ENCODE results near the gene EIF5A.

Gene EIF5A

DNA sequence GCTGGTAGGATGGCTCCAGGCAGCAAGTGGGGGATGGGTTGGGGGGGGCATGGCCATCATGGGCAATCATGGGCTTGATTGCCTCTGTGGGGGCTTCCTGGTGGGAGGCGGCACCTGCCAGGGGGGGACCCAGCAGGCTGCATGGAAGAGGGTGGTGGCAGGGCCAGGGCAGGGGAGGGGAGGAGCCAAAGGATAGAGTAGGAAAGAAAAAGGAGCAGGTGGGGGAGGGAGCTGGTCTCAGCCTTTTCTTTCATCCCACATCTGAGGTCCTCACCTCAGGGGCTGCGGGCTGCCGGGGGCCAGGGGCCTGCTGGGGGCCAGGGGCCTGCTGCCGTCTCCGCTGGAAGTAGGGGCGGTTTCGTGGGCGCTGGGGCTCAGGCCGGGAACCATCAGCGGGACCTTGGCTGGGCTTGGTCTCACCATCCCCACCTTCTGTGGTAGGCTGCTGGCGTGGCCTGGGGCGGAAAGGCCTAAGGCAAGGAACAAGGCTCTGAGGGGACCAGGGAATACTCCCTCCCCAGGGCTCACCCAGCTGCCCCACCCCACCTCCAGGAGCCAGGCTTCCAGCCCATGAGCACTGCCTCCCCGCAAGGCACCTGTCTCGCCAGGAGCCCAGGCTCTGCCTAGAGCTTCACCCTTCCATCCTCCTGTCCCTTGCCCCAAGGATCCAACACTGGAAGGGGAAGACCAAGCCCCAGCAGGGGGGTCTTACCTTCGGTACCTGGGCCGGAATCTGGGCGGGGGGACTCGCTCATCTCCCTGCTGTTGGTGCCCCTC is 18.0 kb upstream of the EIF5A start:
- no peak for DNase-seq

DNA sequence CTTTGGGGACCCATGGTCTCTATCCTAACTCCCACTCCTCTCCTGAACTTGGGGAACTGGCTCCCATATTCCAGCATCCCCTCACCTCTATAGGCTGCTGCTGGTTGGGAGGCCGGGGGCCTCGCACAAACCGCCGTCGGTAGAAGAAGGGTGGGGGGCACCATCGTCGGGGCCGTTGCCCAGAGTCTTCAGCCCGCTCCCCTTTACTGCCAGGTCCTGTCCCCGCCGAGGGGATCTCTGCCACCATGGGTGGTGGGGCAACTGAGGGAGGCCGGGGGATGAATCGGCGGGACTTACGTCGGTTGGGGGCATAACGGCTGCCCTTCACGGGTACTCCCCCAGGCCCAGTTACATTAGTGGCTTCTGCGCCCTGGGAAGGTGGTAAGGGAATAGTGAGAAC is 17.3 kb upstream of the EIF5A start:
- DNase-seq = no peak

DNA sequence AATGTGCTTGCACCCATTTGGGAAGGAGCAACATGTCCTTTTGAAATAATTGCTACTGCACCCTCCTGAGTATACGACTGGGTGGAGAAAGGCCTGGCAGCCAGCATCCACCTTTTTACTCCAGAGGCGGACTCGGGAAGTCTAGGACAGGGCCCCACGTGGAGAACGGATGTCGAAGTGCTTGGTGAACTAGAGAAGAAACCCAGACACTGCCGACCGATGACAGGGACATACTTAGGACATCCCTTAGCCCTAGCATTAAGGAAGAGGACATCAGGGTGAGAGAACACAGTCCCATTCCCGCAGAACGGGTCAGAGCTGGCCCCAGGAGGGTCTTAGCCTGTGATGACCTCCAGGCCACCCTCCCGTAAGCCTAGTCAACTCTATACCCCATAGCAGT is 16.7 kb upstream of the EIF5A start:
- DNase-seq = no peak

DNA sequence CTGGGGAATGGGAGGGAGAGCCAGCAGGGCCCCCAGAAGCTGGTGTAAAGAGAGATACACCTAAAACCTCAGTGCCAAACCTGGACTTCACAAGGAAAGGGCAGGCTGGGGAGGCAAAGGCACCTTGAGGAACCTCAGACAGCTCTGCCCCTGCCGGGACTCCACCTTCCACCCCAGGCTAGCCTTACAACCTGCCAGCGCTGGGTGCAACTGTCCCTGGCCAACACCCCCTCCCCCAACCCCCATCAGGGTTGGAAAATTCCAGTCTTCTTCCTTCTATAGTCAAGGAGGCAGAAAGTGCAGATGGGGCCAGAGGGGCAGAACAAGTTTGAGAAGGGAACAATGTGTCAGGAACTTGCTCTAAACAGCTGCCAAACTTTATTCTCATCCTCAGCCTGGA is 15.2 kb upstream of the EIF5A start:
- no peak for DNase-seq

DNA sequence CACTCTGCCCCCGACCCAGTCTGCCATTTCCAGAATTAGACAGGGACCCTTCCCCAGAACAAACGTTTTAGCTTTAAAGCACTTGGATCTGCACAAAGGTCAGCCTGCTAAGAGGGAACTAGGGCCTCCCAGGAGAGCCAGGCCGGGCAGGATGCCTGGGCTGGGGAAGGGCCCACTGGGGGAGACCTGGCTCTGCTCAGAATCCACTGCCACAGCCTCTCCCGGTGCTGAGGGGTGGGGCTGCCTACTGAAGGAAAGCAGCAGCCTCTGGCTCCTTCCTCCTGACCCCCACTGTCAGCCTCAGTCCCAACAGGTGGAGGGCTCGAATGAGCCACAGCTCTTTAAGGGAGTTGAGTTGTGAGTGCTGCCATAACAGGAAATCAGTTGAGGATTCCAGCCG is 14.7 kb upstream of the EIF5A start:
- DNase-seq = no peak

DNA sequence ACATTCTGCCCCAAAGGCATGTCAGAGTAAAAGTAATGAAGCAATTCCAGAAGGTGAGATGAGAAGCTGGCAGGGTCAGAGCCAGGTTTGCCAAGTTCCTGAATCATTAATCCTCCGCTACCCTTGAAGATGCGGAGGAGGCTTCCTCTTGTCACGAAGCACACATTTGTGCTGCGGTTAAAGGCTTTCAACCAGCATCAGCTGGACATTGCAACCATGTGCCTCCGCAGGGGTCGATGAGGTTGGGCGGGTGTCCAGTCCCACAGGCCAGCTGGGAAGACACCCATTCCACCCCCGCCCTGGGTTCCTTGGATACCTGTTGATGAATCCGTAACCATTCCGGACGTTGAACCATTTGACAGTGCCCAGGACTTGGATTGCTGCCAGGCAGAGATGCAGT is 14.3 kb upstream of the EIF5A start:
- DNase-seq = no peak

DNA sequence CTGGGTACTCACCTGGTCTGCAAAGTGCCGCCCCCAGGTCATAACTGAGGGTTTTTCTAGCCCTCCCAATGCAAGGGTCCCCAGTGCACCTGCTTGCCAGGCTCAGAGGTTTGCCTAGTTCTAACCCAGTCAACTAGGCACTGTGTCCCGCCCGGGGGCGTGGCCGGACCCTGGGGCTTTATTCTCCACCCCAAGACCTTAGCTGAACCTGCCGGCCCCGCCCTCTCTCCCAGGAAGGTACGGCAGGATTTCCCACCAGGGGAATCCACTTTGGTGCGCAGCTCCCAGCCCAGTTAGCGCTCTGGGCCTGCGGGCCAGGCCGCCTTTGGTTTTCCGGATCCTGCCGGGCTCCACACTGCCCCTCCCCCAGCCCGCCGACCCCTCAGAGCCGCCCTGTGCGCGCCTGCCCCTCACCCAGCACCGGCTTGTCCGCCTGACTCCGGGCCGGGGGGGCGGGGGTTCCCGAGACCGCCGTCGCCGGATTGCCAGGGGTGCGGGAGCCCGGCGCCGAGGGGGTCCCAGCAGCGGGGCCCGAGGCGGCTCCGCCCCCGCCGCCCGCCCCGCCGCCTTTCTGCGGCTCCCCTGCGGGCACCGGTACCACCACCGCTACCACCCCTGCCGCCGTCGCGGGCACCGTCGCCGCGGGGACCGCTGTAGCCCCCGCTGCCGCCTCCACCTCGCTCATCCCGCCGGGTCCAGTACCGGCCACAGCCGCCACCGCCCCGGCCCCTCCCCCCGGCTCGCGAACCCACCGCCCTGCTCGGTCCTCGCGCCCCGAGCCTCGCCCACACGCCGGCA is 13.4 kb upstream of the EIF5A start:
- DNase-seq = peak; percentile 39

DNA sequence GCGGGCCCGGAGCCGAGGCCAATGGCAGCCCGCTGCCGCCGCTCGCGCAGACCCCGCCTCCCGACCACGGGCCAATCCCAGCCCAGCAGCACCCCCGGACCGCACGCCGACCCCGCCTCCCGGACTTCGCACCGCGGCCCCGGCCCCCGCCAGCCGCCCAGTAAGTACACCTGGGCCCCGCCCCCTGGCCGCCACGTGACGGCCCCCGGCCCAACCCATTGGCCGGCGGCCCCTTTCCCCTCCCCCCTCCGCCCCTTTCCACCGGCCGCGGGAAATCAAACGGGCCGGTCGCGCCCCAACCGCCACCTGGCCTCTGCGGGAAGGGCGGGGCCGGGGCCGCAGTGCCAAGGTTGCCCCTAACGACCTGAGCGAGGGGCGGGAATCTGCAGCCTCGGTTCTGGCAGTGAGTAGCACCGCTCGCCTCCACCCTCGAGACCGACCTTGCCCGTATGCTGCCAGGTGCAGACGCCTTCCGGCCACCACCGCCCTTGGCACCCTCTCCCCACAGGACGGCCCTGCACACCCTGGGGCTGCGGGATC is 12.7 kb upstream of the EIF5A start, which contains the start of gene YBX2:
Gene YBX2, minus strand, starts transcription at position 26 of the 540 bp plus-strand sequence. CDS start 139 bp downstream, outside the sequence.
- peak; percentile 89 for DNase-seq

DNA sequence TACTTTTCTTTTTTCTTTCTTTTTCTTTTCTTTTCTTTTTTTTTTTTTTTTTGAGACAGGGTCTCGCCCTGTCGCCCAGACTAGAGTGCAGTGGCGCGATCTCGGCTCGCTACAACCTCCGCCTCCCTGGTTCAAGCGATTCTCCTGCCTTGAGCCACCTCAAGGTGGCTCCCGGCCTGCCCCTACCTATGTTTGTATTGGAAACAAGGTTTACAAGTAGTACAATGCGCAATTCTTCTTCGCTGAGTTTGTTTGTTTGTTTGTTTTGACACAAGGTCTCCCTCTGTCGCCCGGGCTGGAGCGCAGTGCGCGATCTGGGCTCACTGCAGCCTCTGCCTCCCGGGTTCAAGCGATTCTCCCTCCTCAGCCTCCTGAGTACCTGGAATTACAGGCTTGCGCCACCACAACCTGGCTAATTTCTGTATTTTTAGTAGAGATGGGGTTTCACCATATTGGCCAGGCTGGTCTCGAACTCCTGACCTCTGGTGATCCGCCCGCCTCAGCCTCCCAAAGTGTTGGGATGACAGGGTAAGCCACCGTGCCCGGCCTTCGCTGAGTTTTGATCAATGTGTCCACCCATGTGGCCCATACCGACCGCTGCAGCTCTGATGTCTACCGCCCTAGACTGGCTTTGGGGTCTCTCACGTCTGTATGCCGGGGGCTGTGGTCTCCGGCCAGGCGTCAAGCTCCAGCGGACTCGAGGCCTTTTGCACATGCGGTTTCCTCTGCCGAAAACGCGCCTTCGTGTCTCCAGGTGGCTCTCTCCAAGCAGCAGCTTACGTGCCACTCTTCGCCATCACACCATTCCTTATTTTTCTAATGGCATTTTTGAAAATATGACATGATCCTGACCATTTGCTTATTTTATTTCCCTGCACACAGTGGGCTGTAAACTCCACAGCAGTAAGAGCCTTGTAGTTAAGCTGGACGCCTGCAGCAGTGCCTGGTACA is 11.9 kb upstream of the EIF5A start:
- no peak for DNase-seq

DNA sequence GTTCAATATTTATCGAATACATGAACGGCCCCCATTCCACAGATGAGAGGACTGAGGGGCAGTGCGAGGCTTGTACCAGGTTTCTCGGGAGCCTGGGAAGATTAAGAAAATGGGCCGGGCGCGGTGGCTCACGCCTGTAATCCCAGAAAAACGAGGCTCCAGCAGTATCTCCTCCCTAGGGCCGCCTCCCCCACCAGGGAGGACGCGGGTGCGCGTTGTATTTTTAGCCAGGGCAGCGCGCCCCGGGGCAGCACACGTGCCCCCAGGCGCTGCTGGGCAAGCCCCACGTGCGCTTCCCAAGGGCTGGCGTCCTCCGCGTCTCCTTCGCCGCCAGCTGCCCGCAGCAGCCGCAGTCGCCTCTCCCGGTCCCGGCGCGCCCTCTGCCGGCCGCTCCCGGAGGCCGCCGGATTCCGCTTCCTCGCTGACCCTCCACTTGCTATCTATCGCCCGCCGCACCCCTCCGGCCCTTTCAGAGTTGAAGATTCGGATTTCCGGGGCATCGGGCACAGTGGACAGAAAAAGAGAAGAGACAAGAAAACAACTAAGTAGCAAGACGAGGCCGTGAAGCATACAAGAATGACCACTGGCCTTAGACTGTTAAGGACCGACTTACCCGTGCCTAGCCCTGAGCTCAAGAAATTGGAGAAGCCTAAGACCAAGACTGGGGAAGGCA is 11.1 kb upstream of the EIF5A start:
- DNase-seq = peak; percentile 82

DNA sequence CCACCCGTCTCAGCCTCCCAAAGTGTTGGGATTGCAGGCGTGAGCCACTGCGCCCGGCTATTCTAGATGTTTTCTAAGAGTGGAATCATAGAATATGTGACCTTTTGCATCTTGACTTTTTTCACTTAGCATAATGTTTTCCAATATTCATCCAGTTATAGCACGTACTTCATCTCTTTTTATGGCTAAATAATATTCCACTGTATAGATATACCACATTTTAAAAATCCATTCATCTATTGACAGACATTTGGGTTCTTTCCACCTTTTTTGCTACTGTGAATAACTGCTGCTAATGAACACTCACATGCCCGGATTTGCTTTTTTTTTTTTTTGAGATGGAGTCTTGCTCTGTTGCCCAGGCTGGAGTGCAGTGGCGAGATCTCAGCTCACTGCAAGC is 3.2 kb upstream of the EIF5A start:
- no peak for DNase-seq

DNA sequence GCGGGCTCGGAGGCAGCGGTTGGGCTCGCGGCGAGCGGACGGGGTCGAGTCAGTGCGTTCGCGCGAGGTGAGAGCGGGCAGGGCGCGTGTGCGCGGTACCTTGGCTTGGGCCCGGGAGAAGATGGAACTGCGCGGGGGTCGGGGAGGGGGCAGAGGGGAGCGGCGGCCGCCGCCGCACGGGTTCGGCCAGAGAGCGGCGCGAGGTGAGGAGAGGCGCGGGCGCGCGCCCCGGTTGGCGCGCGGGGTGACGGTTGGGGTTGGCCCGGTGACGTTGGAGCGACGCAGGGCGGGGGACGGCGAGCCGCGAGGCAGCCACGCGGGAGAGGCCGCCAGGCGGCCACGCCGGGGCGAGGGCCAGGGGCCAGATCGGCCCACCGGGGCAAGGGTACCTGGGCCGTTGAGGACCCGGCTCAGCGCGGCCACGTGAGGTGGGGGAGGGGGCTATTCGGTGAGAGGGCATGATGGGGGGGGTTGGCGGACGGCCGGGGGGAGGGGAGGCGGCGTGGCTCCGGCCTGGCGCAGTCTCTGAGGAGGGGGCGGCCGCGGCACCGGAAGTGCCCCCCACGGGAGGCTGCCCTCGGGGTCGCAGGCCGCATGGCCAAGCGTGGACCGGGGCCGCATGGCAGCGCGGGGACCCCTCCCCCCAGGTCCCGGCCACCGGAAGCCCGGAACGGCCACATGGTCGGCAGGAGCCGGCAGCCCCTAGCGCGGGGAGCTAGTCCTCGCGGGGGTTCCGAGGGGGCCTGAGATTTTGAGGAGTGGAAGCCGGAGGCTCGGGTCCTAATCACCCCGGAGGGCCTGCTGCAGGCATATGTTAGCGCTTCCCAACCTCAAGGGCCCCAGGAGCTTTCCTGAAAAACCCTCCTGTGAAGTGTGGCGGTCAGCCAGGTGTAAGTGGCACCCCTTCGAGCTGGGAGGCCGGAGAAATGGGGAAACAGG is 527 bp downstream of the EIF5A start:
- DNase-seq = peak; percentile 43

DNA sequence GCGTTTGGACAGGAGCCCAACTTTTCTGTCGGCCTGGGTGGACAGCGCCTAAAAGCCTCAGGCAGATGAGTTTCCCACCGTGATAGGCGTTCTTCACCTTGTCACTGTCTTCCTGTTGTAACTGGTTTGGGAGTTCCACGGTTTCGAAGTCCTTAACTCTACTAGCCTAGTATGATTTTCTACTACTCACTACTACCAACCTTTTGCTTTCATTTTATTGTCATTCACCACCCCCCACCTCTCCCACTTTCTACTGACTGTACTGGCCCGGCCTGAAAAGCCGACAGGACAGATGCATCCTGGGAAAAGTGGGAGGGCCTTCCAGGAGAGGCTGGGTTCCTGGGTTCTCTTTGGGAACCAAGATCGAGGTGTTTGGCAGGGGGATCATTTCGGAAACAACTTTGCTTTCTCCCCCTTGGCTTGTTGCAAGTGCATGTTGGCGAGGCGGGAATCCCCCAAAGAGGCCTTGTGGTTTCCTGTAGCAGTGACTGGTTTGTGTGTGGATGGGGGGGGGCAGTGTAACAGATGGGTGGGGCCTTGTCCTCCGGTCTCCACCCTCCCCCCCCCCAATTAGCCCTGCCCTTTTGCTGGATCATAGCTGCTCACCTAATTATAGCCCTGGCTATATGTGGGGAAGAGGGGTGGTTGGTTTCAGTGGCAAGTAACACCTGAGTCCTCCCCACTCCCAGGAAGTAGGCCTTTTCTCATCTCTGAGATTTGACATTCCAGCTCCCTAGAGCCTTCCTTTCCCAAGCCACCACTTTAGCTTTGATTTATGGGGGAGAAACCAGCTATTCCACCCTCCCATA is 1.4 kb downstream of the EIF5A start:
- DNase-seq = peak; percentile 75

DNA sequence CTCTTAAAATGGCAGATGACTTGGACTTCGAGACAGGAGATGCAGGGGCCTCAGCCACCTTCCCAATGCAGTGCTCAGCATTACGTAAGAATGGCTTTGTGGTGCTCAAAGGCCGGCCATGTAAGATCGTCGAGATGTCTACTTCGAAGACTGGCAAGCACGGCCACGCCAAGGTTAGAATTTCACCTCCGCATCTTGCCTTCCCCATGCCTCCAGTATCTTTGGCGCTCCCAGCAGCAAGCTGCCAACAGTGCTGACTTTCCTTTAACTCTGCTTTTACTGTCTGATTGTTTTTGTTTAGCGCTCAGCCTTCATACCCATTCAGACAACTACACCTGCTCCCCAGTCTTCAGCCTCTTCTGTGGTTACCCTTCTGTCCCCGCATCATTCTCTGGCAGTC is 2.2 kb downstream of the EIF5A start:
- no peak for DNase-seq

DNA sequence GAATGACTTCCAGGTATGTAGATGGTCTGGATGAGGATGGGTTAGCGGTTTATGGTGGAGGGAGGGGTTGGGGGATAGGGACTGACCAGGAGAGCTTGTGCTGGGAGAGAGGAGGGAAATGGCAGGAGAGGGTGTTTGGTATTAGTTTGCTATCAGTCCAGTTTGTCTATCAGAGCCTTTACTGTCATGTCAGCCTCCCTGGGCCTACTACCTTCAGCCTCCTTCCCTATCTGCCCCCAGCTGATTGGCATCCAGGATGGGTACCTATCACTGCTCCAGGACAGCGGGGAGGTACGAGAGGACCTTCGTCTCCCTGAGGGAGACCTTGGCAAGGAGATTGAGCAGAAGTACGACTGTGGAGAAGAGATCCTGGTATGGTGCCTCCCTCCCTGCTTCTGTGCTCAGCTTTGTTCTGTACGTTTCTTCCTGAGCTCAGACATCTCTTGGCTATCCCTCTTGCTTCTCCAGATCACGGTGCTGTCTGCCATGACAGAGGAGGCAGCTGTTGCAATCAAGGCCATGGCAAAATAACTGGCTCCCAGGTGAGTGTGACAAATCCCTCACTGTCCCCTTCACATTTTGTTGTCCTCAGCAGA is 3.8 kb downstream of the EIF5A start:
- no peak for DNase-seq

DNA sequence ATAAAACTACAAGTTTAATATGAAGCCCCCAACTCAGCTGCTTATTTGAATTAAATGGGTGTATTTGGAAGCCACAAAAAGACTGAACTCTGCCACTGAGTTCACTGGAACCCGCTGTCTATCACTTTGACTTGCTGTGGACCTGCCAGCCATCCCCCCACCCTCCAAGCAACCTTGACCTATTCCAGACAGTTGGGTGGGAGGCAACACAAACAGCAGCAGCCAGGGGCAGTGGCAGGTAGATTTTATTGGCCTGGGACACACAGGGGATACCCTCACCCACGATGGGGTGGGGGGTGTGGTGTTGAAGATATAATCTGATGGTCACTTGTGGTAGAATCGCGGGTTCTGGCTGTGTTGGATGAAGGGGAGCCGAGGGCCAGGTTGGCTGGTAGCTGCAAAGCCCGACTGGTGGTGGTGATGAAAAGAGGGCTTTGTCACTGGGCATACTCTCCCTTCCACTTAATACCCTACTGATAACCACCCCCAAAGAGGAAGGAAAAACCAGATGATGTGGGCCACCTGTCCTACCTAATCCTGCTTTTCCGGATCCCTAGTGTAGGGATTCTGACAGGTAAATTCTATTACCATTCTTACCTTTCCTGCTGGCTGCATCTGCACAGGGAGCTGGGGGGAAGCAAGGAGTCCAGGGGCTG is 5.1 kb downstream of the EIF5A start:
- DNase-seq = no peak

DNA sequence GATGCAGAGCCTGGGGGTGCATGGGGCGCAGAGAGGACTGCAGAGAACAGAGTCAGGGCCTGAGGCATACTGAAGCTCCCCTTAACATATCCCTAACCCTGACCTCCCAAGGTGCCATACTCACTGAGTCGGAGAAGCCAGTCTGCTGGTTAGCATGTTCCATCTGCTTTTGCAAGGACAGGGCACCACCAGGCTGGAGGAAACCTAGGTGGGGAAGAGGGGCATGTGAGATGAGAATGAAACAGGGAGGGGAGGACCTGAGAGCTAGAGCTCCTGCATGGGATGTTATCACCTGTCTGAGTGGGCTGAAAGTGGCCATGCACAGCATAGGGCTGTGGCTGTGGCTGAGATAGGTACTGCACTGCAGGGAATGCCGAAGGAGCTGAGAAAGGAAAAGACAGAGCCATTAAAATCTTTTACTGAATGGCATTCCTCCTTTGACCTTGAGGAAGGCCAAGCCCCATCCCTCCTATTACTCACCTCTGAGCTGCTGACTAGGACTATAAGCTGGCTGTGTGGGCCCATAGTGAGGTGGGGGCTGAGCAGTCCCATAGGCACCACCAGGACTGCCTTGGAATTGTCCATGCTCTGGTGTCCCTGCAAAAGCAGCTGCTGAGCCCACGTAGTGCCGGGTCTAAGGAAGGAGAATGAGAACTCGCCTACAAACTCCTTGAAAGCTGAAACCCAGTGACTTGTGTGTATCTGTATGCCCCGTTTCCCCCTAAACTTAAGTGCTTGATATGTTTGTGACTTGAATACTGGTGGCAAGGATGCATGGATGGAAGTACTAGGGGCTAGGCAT is 5.9 kb downstream of the EIF5A start:
- no peak for DNase-seq
